ENCODE data around the gene FSTL4. TPM values are rescaled to one million over a fixed set of nuclear protein-coding genes. Genes with fewer than 3 reads are reported as not detected.

FSTL4 gene
- polyA plus RNA-seq, 4 donors, result 0.25 to 1.5 TPM; not detected in 2

- no peak for DNase-seq
- Histone ChIP-seq H3K36me3 (ENCODE audit: control insufficient read depth in 3 of 3, insufficient read depth in 2 of 3, low read depth in 1 of 3, low read length in 3 of 3) (no peaks in the 10 kb centered on the region), H3K9me3 (ENCODE audit: control insufficient read depth in 2 of 2, insufficient read depth in 1 of 2, low read depth in 1 of 2, low read length in 1 of 2) (no peaks in the 10 kb centered on the region), H3K4me1 (ENCODE audit: control insufficient read depth in 3 of 3, insufficient read depth in 2 of 3, low read depth in 1 of 3, low read length in 2 of 3) (no peaks in the 10 kb centered on the region), H3K27ac (ENCODE audit: low read depth in 1 of 3, low read length in 2 of 3) (no peak overlapping the region), H3K27me3 (ENCODE audit: control insufficient read depth in 3 of 3, insufficient read depth in 3 of 3, low read length in 3 of 3) (peaks cover 0 to 2% (median 0%) of the 10 kb centered on the region in 3 donors), H3K4me3 (ENCODE audit: low read depth in 1 of 3, low read length in 3 of 3) (no peak overlapping the region)
- FAIRE-seq, result no peak
- 85 to 93% (median 86%) methylated on average over 6 of the region's 6 CpGs for WGBS, 3 donors
These were observed 148.3 kb downstream of the FSTL4 start for GRCh38 chr5:133464013-133464412.

GRCh38 chr5:133461796-133462516, 150.4 kb downstream of the FSTL4 start:
- WGBS, 3 donors, result 76 to 91% (median 83%) methylated on average over 5 of the region's 5 CpGs
- no peak for FAIRE-seq
- no peak overlapping the region for H3K4me3 ChIP-seq (ENCODE audit: low read depth in 1 of 3, low read length in 3 of 3)

GRCh38 chr5:133460172-133460758, 152.1 kb downstream of the FSTL4 start:
- no peaks in the 10 kb centered on the region for H3K4me1 ChIP-seq (ENCODE audit: control insufficient read depth in 3 of 3, insufficient read depth in 2 of 3, low read depth in 1 of 3, low read length in 2 of 3)
- FAIRE-seq (no peak), DNase-seq (peak; percentile 8 to 20)
- no peak overlapping the region for H3K27ac ChIP-seq (ENCODE audit: low read depth in 1 of 3, low read length in 2 of 3)
- H3K36me3 ChIP-seq (ENCODE audit: control insufficient read depth in 3 of 3, insufficient read depth in 2 of 3, low read depth in 1 of 3, low read length in 3 of 3), result no peaks in the 10 kb centered on the region
- H3K4me3 ChIP-seq (ENCODE audit: low read depth in 1 of 3, low read length in 3 of 3), result no peak overlapping the region
- H3K27me3 ChIP-seq (ENCODE audit: control insufficient read depth in 3 of 3, insufficient read depth in 3 of 3, low read length in 3 of 3), result no peaks in the 10 kb centered on the region
- no peaks in the 10 kb centered on the region for H3K9me3 ChIP-seq (ENCODE audit: control insufficient read depth in 2 of 2, insufficient read depth in 1 of 2, low read depth in 1 of 2, low read length in 1 of 2)
- 65 to 72% (median 67%) methylated on average over 12 of the region's 12 CpGs for WGBS, 3 donors

More at GRCh38 chr5:133461796-133462516, 150.4 kb downstream of the FSTL4 start:
- Histone ChIP-seq H3K9me3 (ENCODE audit: control insufficient read depth in 2 of 2, insufficient read depth in 1 of 2, low read depth in 1 of 2, low read length in 1 of 2) (no peaks in the 10 kb centered on the region), H3K36me3 (ENCODE audit: control insufficient read depth in 3 of 3, insufficient read depth in 2 of 3, low read depth in 1 of 3, low read length in 3 of 3) (no peaks in the 10 kb centered on the region), H3K4me1 (ENCODE audit: control insufficient read depth in 3 of 3, insufficient read depth in 2 of 3, low read depth in 1 of 3, low read length in 2 of 3) (no peaks in the 10 kb centered on the region), H3K27me3 (ENCODE audit: control insufficient read depth in 3 of 3, insufficient read depth in 3 of 3, low read length in 3 of 3) (no peaks in the 10 kb centered on the region), H3K27ac (ENCODE audit: low read depth in 1 of 3, low read length in 2 of 3) (no peak overlapping the region)
- DNase-seq, result no peak

GRCh38 chr5:133459474-133460160, 152.7 kb downstream of the FSTL4 start:
- Histone ChIP-seq H3K36me3 (ENCODE audit: control insufficient read depth in 3 of 3, insufficient read depth in 2 of 3, low read depth in 1 of 3, low read length in 3 of 3) (no peaks in the 10 kb centered on the region), H3K27ac (ENCODE audit: low read depth in 1 of 3, low read length in 2 of 3) (no peak overlapping the region), H3K27me3 (ENCODE audit: control insufficient read depth in 3 of 3, insufficient read depth in 3 of 3, low read length in 3 of 3) (no peaks in the 10 kb centered on the region), H3K4me1 (ENCODE audit: control insufficient read depth in 3 of 3, insufficient read depth in 2 of 3, low read depth in 1 of 3, low read length in 2 of 3) (no peaks in the 10 kb centered on the region), H3K4me3 (ENCODE audit: low read depth in 1 of 3, low read length in 3 of 3) (no peak overlapping the region), H3K9me3 (ENCODE audit: control insufficient read depth in 2 of 2, insufficient read depth in 1 of 2, low read depth in 1 of 2, low read length in 1 of 2) (no peaks in the 10 kb centered on the region)
- DNase-seq (no peak), FAIRE-seq (no peak)
- 86 to 91% (median 90%) methylated on average over 7 of the region's 7 CpGs for WGBS, 3 donors

GRCh38 chr5:133458435-133458834, 153.9 kb downstream of the FSTL4 start:
- Histone ChIP-seq H3K27me3 (ENCODE audit: control insufficient read depth in 3 of 3, insufficient read depth in 3 of 3, low read length in 3 of 3) (no peaks in the 10 kb centered on the region), H3K36me3 (ENCODE audit: control insufficient read depth in 3 of 3, insufficient read depth in 2 of 3, low read depth in 1 of 3, low read length in 3 of 3) (no peaks in the 10 kb centered on the region), H3K4me3 (ENCODE audit: low read depth in 1 of 3, low read length in 3 of 3) (no peak overlapping the region), H3K9me3 (ENCODE audit: control insufficient read depth in 2 of 2, insufficient read depth in 1 of 2, low read depth in 1 of 2, low read length in 1 of 2) (no peaks in the 10 kb centered on the region), H3K4me1 (ENCODE audit: control insufficient read depth in 3 of 3, insufficient read depth in 2 of 3, low read depth in 1 of 3, low read length in 2 of 3) (no peaks in the 10 kb centered on the region), H3K27ac (ENCODE audit: low read depth in 1 of 3, low read length in 2 of 3) (no peak overlapping the region)
- DNase-seq (no peak), FAIRE-seq (no peak)
- 83 to 86% (median 83%) methylated on average over 2 of the region's 2 CpGs for WGBS, 3 donors

- 76 to 78% (median 77%) methylated on average over 12 of the region's 12 CpGs for WGBS, 3 donors
- FAIRE-seq (no peak), DNase-seq (no peak)
- Histone ChIP-seq H3K4me1 (ENCODE audit: control insufficient read depth in 3 of 3, insufficient read depth in 2 of 3, low read depth in 1 of 3, low read length in 2 of 3) (no peaks in the 10 kb centered on the region), H3K36me3 (ENCODE audit: control insufficient read depth in 3 of 3, insufficient read depth in 2 of 3, low read depth in 1 of 3, low read length in 3 of 3) (no peaks in the 10 kb centered on the region), H3K27ac (ENCODE audit: low read depth in 1 of 3, low read length in 2 of 3) (no peak overlapping the region), H3K27me3 (ENCODE audit: control insufficient read depth in 3 of 3, insufficient read depth in 3 of 3, low read length in 3 of 3) (no peaks in the 10 kb centered on the region), H3K4me3 (ENCODE audit: low read depth in 1 of 3, low read length in 3 of 3) (no peak overlapping the region), H3K9me3 (ENCODE audit: control insufficient read depth in 2 of 2, insufficient read depth in 1 of 2, low read depth in 1 of 2, low read length in 1 of 2) (no peaks in the 10 kb centered on the region)
These were observed 154.6 kb downstream of the FSTL4 start for GRCh38 chr5:133457439-133458355.

- H3K9me3 ChIP-seq (ENCODE audit: control insufficient read depth in 2 of 2, insufficient read depth in 1 of 2, low read depth in 1 of 2, low read length in 1 of 2), result no peaks in the 10 kb centered on the region
- H3K4me1 ChIP-seq (ENCODE audit: control insufficient read depth in 3 of 3, insufficient read depth in 2 of 3, low read depth in 1 of 3, low read length in 2 of 3), result no peaks in the 10 kb centered on the region
- 69 to 78% (median 70%) methylated on average over 4 of the region's 4 CpGs for WGBS, 3 donors
- peaks cover 0 to under 1% (median 0%) of the 10 kb centered on the region in 3 donors for H3K27me3 ChIP-seq (ENCODE audit: control insufficient read depth in 3 of 3, insufficient read depth in 3 of 3, low read length in 3 of 3)
- DNase-seq, result no peak
- no peak overlapping the region for H3K4me3 ChIP-seq (ENCODE audit: low read depth in 1 of 3, low read length in 3 of 3)
- no peak for FAIRE-seq
- H3K36me3 ChIP-seq (ENCODE audit: control insufficient read depth in 3 of 3, insufficient read depth in 2 of 3, low read depth in 1 of 3, low read length in 3 of 3), result no peaks in the 10 kb centered on the region
- H3K27ac ChIP-seq (ENCODE audit: low read depth in 1 of 3, low read length in 2 of 3), result no peak overlapping the region
These were observed 155.4 kb downstream of the FSTL4 start for GRCh38 chr5:133456933-133457402.

- H3K4me1 ChIP-seq (ENCODE audit: control insufficient read depth in 3 of 3, insufficient read depth in 2 of 3, low read depth in 1 of 3, low read length in 2 of 3), result no peaks in the 10 kb centered on the region
- 80 to 89% (median 85%) methylated on average over 5 of the region's 5 CpGs for WGBS, 3 donors
- no peak overlapping the region for H3K4me3 ChIP-seq (ENCODE audit: low read depth in 1 of 3, low read length in 3 of 3)
- no peak overlapping the region for H3K27ac ChIP-seq (ENCODE audit: low read depth in 1 of 3, low read length in 2 of 3)
- H3K36me3 ChIP-seq (ENCODE audit: control insufficient read depth in 3 of 3, insufficient read depth in 2 of 3, low read depth in 1 of 3, low read length in 3 of 3), result no peaks in the 10 kb centered on the region
- DNase-seq, result no peak
- peaks cover 0 to 2% (median 0%) of the 10 kb centered on the region in 3 donors for H3K27me3 ChIP-seq (ENCODE audit: control insufficient read depth in 3 of 3, insufficient read depth in 3 of 3, low read length in 3 of 3)
- no peak for FAIRE-seq
- H3K9me3 ChIP-seq (ENCODE audit: control insufficient read depth in 2 of 2, insufficient read depth in 1 of 2, low read depth in 1 of 2, low read length in 1 of 2), result no peaks in the 10 kb centered on the region
These were observed 156.7 kb downstream of the FSTL4 start for GRCh38 chr5:133455676-133456075.

All from small intestine (tissue), 7 donors.